Activated naive CD8-positive, alpha-beta T cell treated with anti-CD3 and anti-CD28 coated beads, Interleukin-2, amount 10 ng/mL, durations not matched to agents 7 days and 5 days (primary cell): ENCODE data around the gene VSIG10L2. TPM values are rescaled to one million over a fixed set of nuclear protein-coding genes. Genes with fewer than 3 reads are reported as not detected.

Experiments used
- ATAC-seq: fragments of 150-1000 bp; cut with Tn5 transposase; one replicate; pipeline ENCODE4 v1.10.0; 2021; ENCODE audit warnings: low read depth, moderate library complexity
- POLR2A ChIA-PET: fragments of 350-600 bp; sonication (Branson Sonifier 250); formaldehyde crosslinking; loops from one replicate; lab custom pipeline; 2021; ENCODE audit warnings: antibody characterized with exemption; lab: Charles Lee
- DNase-seq: peaks from one replicate; pipeline ENCODE4 v3.0.0; 2021
- H3K27ac Mint-ChIP-seq: one replicate; pipeline ENCODE4 v1.8.0; 2022; ENCODE audit warnings: mild to moderate bottlenecking, mixed read lengths
- H3K27me3 Mint-ChIP-seq: one replicate; pipeline ENCODE4 v1.8.0; 2022; ENCODE audit warnings: mild to moderate bottlenecking, moderate library complexity, mixed read lengths
- H3K36me3 Mint-ChIP-seq: one replicate; pipeline ENCODE4 v1.8.0; 2021; ENCODE audit warnings: mild to moderate bottlenecking, mixed read lengths
- H3K4me1 Mint-ChIP-seq: one replicate; pipeline ENCODE4 v1.8.0; 2021; ENCODE audit warnings: mixed read lengths
- H3K4me3 Mint-ChIP-seq: one replicate; pipeline ENCODE4 v1.8.0; 2022; ENCODE audit warnings: mild to moderate bottlenecking, moderate library complexity, mixed read lengths
- H3K9me3 Mint-ChIP-seq: one replicate; pipeline ENCODE4 v1.8.0; 2021; ENCODE audit warnings: mixed read lengths
- total RNA-seq, 2 experiments: library from RNA; stranded (reverse); gene quantifications; one replicate each; pipeline ENCODE4 v1.2.3, GENCODE V29; 2021

The VSIG10L2 gene
- total RNA-seq, 2 experiments from 2014 or later: not detected

- ATAC-seq (no peak), DNase-seq (no peak)
- peaks cover 4% of the 10 kb centered on the region for H3K4me1 Mint-ChIP-seq
- H3K27ac Mint-ChIP-seq: no peak overlapping the region
- no peak overlapping the region for H3K4me3 Mint-ChIP-seq
- no peaks in the 10 kb centered on the region for H3K36me3 Mint-ChIP-seq
- POLR2A ChIA-PET: no interaction called here
- H3K27me3 Mint-ChIP-seq: peaks cover 1% of the 10 kb centered on the region
- H3K9me3 Mint-ChIP-seq: no peaks in the 10 kb centered on the region
These were observed 1.0 kb downstream of the VSIG10L2 start for GRCh38 chr11:125946712-125947418.

GRCh38 chr11:125947419-125948277 is 1.8 kb downstream of the VSIG10L2 start:
- ATAC-seq (no peak), DNase-seq (no peak)
- POLR2A ChIA-PET: no interaction called here
- H3K4me3 Mint-ChIP-seq: no peak overlapping the region
- no peaks in the 10 kb centered on the region for H3K4me1 Mint-ChIP-seq
- H3K36me3 Mint-ChIP-seq: no peaks in the 10 kb centered on the region
- peaks cover 1% of the 10 kb centered on the region for H3K27me3 Mint-ChIP-seq
- H3K9me3 Mint-ChIP-seq: no peaks in the 10 kb centered on the region
- no peak overlapping the region for H3K27ac Mint-ChIP-seq

- POLR2A ChIA-PET: no interaction called here
- Mint-ChIP-seq H3K27ac (no peak overlapping the region), H3K4me1 (no peaks in the 10 kb centered on the region), H3K36me3 (no peaks in the 10 kb centered on the region), H3K9me3 (no peaks in the 10 kb centered on the region), H3K27me3 (peaks cover 1% of the 10 kb centered on the region), H3K4me3 (no peak overlapping the region)
- ATAC-seq (no peak), DNase-seq (no peak)
These were observed 2.6 kb downstream of the VSIG10L2 start for GRCh38 chr11:125948278-125949051.

GRCh38 chr11:125949271-125950177 is 3.7 kb downstream of the VSIG10L2 start:
- Mint-ChIP-seq H3K9me3 (no peaks in the 10 kb centered on the region), H3K4me3 (no peak overlapping the region), H3K27ac (no peak overlapping the region), H3K4me1 (no peaks in the 10 kb centered on the region), H3K36me3 (no peaks in the 10 kb centered on the region), H3K27me3 (no peaks in the 10 kb centered on the region)
- ATAC-seq (no peak), DNase-seq (no peak)
- POLR2A ChIA-PET: no interaction called here

GRCh38 chr11:125950178-125950490 is 4.3 kb downstream of the VSIG10L2 start:
- DNase-seq (no peak), ATAC-seq (no peak)
- no peak overlapping the region for H3K27ac Mint-ChIP-seq
- POLR2A ChIA-PET: no interaction called here
- H3K4me3 Mint-ChIP-seq: no peak overlapping the region
- H3K36me3 Mint-ChIP-seq: no peaks in the 10 kb centered on the region
- H3K27me3 Mint-ChIP-seq: no peaks in the 10 kb centered on the region
- H3K9me3 Mint-ChIP-seq: no peaks in the 10 kb centered on the region
- H3K4me1 Mint-ChIP-seq: no peaks in the 10 kb centered on the region

GRCh38 chr11:125950696-125951651 is 5.1 kb downstream of the VSIG10L2 start:
- no peak overlapping the region for H3K4me3 Mint-ChIP-seq
- no peaks in the 10 kb centered on the region for H3K27me3 Mint-ChIP-seq

GRCh38 chr11:125951731-125952130 is 5.9 kb downstream of the VSIG10L2 start:
- Mint-ChIP-seq H3K36me3 (no peaks in the 10 kb centered on the region), H3K9me3 (no peaks in the 10 kb centered on the region), H3K27me3 (no peaks in the 10 kb centered on the region), H3K27ac (no peak overlapping the region), H3K4me1 (no peaks in the 10 kb centered on the region), H3K4me3 (no peak overlapping the region)
- POLR2A ChIA-PET: no interaction called here
- ATAC-seq (no peak), DNase-seq (no peak)

More at GRCh38 chr11:125950696-125951651, 5.1 kb downstream of the VSIG10L2 start:
- DNase-seq (no peak), ATAC-seq (no peak)
- H3K9me3 Mint-ChIP-seq: no peaks in the 10 kb centered on the region
- POLR2A ChIA-PET: no interaction called here
- no peaks in the 10 kb centered on the region for H3K4me1 Mint-ChIP-seq
- H3K27ac Mint-ChIP-seq: no peak overlapping the region
- H3K36me3 Mint-ChIP-seq: no peaks in the 10 kb centered on the region

GRCh38 chr11:125952559-125952958 is 6.7 kb downstream of the VSIG10L2 start:
- POLR2A ChIA-PET: no interaction called here
- Mint-ChIP-seq H3K27ac (no peak overlapping the region), H3K27me3 (no peaks in the 10 kb centered on the region), H3K9me3 (no peaks in the 10 kb centered on the region), H3K4me3 (no peak overlapping the region), H3K4me1 (peaks cover under 1% of the 10 kb centered on the region), H3K36me3 (no peaks in the 10 kb centered on the region)
- DNase-seq (no peak), ATAC-seq (no peak)

GRCh38 chr11:125952973-125953372 is 7.1 kb downstream of the VSIG10L2 start:
- POLR2A ChIA-PET: no interaction called here
- ATAC-seq (no peak), DNase-seq (no peak)
- Mint-ChIP-seq H3K9me3 (no peaks in the 10 kb centered on the region), H3K27me3 (no peaks in the 10 kb centered on the region), H3K4me1 (peaks cover 5% of the 10 kb centered on the region), H3K36me3 (no peaks in the 10 kb centered on the region), H3K4me3 (no peak overlapping the region), H3K27ac (no peak overlapping the region)

GRCh38 chr11:125953401-125953935 is 7.6 kb downstream of the VSIG10L2 start:
- Mint-ChIP-seq H3K9me3 (no peaks in the 10 kb centered on the region), H3K4me3 (no peak overlapping the region), H3K4me1 (peaks cover 5% of the 10 kb centered on the region), H3K27me3 (no peaks in the 10 kb centered on the region), H3K27ac (no peak overlapping the region), H3K36me3 (no peaks in the 10 kb centered on the region)
- POLR2A ChIA-PET: no interaction called here
- DNase-seq (no peak), ATAC-seq (no peak)

- H3K4me1 Mint-ChIP-seq: peaks cover 5% of the 10 kb centered on the region
These were observed 8.5 kb downstream of the VSIG10L2 start for GRCh38 chr11:125954123-125954944.

More at GRCh38 chr11:125954123-125954944, 8.5 kb downstream of the VSIG10L2 start:
- no peak overlapping the region for H3K27ac Mint-ChIP-seq
- H3K9me3 Mint-ChIP-seq: no peaks in the 10 kb centered on the region
- no peaks in the 10 kb centered on the region for H3K27me3 Mint-ChIP-seq
- POLR2A ChIA-PET: no interaction called here
- no peak for ATAC-seq
- H3K36me3 Mint-ChIP-seq: no peaks in the 10 kb centered on the region
- H3K4me3 Mint-ChIP-seq: no peak overlapping the region
- no peak for DNase-seq
